ENCODE data around the gene MYL3.

GRCh38 chr3:46909535-46910161 is 46.4 kb upstream of the MYL3 start:
- TF ChIP-seq, protein P1, sequence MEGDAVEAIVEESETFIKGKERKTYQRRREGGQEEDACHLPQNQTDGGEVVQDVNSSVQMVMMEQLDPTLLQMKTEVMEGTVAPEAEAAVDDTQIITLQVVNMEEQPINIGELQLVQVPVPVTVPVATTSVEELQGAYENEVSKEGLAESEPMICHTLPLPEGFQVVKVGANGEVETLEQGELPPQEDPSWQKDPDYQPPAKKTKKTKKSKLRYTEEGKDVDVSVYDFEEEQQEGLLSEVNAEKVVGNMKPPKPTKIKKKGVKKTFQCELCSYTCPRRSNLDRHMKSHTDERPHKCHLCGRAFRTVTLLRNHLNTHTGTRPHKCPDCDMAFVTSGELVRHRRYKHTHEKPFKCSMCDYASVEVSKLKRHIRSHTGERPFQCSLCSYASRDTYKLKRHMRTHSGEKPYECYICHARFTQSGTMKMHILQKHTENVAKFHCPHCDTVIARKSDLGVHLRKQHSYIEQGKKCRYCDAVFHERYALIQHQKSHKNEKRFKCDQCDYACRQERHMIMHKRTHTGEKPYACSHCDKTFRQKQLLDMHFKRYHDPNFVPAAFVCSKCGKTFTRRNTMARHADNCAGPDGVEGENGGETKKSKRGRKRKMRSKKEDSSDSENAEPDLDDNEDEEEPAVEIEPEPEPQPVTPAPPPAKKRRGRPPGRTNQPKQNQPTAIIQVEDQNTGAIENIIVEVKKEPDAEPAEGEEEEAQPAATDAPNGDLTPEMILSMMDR (IDR thresholded peaks at IDR 0.05): peak; percentile 82 to 87 (median 85)
- TF ChIP-seq POLR2A (IDR thresholded peaks at IDR 0.05) (no peak), EP300 (IDR thresholded peaks at IDR 0.05; ENCODE audit: low read depth) (no peak)
